M059J (cell line): ENCODE results near the gene CENPP. TPM values are rescaled to one million over a fixed set of nuclear protein-coding genes. Genes with fewer than 3 reads are reported as not detected.

Experiments
- DNase-seq: peaks from one replicate; pipeline ENCODE4 v3.0.0-alpha.2; 2012; ENCODE audit warnings: low read depth
- total RNA-seq: library from RNA; depleted of rRNA; stranded (reverse); fragments of >200 nt; shearing (Covaris generic); gene quantifications from 2 replicates; pipeline ENCODE4 v1.2.3, GENCODE V29; 2014

Gene CENPP
- total RNA-seq, 1 experiment from 2014 or later: 23.1 TPM

DNA sequence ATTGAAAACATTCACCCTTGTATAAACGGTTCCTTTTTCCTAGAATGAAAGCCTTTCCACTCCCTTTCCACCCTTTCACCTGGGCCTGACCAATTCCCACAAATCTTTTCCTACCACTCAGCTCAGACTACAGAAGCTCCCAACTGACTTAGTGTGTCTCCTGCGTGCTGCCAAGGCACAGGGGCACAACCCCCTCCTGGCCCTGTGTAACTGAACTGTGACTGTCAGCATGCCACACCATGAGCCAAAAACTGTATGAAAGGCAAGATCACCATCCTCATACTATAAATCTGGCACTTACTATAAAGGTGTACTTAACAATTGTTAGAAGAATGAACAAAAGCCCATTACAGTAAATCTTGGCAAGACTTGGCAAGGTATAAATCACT lies 12.1 kb upstream of the CENPP start:
- no peak for DNase-seq

DNA sequence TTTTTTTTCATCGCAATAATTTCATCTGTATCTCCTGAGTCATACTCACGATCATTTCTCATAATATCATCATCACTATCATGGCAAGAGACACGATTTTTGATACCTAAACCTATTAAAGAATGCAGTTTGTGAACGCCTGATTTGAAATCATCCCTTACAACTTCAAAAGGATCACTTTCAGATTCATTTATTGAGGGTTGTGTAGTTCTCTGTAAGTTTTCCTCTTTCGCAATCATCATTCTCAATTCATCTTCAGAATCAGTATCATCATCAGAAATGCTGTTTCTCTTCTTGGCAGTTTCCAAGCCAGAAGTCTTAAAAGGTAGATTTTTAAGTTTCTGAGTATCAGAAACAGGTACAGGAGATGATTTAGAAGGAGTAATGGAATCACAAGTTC lies 10.3 kb upstream of the CENPP start:
- no peak for DNase-seq

DNA sequence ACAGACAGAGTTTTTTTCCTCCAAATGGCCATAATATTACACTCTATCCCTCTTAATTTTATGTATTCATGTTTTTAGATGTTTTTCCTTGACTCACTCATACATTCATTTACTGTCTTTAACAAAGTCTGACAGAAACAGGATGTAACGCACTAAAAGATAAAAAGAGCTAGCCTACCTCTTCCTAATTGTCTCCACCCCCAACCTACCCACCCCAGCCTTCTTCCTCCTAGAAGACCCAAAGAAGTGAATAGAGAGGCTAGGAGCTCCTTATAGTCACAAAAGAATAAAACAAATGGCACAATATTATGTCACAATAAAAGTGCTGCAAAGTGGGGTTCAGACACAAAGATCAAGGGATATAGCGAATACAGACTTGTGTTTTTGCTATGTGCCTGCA lies 1.3 kb upstream of the CENPP start:
- DNase-seq: no peak

DNA sequence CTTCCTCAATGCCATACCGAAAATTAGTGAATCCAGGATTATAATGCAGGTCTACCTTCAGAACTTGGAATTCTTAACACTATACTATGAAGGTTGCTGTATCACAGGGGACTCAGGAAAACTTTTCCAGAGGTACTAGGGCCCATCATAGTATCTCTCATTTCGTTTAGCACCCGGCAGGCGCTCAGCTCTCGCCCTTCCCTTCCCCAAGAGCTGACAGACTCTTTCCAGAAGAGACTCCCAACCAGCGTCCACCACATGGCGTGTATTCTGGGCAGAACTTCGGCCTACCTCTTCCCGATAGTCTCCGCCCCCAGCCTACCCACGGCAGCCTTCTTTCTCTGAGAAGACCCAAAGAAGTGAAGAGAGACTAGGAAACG lies 874 bp upstream of the CENPP start:
- no peak for DNase-seq

DNA sequence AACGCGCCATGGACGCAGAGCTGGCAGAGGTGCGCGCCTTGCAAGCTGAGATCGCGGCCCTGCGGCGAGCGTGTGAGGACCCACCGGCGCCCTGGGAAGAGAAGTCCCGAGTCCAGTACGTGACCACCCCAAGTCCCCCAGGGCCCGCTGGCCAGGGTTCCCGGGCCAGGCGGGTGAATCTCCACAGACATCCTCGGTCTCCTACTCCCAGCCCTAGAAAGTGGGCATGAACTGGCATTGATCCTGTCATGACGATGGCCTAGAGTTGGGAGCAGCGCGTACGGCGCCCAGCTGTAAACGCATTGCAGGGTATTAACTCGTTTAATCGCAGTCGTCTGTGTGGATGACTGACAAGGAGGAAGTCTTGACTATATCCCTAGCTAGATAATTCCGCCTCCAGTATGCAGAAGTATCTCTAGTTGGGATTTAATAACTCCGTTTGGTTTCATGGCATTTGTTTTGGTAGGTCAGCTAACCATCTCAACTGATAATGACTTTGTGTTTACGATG lies 293 bp downstream of the CENPP start:
- DNase-seq: no peak

DNA sequence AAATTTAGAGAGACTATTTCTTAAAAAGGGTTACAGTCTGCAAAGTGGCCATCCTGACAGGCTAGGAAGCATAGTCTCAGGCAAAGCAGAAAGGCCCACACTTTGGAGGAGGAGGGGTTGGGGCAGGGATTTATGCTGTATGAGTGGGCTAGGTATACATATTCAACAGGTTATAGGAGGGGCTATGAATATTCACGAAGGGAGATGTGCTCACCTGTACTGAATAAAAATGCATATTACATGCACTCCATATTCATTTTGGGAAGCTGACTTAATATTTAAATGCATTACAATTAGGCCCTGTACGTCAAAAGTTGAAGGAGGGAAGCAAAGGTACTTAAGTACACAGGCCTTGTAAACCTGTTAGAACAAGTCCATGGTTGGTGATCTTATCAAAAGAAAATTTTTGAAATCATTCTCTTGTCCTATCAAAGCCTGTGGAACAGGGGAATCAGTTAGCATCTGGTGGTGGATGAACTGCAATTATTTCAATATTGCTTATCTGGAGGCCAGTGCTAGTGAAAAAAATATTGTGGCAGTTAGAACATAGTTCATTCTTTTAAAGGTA lies 1.6 kb downstream of the CENPP start:
- DNase-seq: no peak

DNA sequence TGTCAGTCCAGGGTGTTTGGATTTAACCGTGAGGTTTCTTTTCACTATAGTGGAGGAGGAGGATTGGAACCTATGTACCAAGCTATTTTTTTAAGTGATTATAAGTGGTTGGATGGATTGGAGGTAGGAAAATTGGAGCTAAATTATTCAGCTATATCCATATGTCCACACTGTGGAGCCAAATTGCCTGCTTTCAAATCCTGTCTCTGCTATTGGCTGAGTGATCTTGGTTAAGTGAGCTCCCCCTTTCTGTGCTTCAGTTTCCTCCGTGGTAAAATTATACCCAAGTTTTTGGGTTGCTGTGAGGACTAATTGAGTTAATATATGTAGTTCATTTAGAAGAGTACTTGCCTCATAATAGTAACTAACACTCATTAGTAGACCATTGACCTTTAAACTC lies 2.5 kb downstream of the CENPP start:
- peak; percentile 56 for DNase-seq

DNA sequence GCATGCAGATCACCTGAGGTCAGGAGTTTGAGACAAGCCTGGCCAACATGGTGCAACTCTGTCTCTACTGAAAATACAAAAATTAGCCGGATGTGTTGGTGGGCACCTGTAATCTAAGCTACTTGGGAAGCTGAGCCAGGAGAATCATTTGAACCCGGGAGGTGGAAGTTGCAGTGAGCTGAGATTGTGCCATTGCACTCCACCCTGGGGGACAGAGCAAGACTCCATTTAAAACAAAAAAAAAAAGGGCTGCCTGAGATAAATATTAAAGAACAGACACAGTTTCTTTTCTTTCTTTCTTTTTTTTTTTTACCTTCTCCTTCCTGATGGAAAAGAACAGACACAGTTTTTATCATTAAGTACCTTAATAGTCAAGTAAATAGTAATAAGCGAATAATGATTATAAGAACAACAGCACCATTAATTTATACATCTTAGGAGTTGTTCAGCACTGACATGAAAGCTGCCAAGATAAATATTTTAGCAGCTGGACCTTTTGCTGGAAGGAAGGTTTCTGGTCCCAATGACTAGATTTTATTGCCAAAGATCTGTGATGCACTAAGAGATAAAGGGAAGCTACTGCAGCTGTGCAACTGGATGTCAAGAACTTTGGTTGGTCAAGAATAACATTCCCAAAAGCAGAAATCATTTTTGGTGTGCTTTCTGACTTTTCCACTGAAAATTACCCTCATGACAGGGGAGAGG lies 7.0 kb downstream of the CENPP start:
- DNase-seq: no peak

DNA sequence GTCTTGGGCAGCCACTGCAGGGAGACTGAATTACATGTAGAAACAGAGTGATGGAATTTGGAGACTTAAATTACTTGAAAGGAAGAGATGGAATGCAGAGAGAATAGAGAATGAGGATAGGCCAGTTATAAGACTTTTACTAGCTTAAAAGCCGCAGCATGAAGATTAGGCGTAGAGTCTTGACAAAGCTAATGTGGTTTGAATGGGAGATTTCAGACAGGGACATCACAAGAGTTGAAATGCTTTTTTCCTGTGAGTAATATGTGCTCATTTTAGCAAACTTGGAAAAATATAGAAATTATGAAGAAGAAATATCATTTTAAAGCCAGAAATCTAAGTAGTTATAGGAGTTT lies 7.5 kb downstream of the CENPP start:
- no peak for DNase-seq

DNA sequence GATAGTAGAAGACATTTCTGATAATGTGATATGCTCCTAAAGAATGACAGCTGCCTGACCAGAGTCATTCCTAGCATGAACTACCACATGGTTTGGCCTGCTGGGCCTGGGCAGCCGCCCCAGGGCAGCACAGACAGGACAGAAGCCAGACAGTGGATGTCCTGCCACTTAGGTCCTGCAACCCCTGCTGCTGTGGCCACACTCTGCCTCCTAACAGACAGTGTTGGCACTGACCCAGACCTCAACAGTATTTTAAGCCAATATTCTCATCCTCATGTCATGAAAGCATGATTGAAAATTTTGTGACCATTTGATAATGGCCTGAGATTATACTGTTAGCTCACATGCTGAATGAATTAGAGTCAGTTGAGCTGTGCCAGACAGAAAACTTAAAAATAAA lies 15.8 kb downstream of the CENPP start:
- no peak for DNase-seq

DNA sequence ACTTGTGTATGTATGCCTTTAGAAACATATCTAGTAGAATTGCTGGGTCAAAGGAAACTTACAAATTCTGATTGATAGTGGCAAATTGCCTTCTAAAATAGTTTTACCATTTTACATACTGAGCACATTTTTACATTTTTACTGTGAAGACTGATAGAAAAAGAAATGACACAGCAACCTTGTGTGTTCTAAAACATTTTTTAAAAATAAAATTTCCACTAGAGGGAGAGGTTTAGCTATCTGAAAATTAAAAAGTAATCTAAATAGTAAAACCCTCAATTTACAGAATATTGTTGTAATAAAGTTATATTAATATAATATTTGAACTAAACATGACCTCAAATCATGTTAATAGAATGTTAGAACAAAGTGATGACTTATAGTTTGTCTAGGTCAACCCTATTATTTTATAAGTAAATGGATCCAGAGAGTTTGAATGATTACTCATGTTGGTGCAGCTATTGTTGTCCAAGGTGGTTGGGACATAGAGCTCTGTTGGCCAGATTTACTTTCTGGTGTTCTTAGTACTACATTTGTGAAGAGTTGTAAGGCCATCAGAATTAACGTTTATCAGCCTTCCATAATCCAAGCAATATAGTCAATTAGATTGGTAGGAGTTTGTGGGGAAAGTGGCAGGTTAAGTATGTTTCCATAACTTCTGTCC lies 17.2 kb downstream of the CENPP start:
- no peak for DNase-seq

DNA sequence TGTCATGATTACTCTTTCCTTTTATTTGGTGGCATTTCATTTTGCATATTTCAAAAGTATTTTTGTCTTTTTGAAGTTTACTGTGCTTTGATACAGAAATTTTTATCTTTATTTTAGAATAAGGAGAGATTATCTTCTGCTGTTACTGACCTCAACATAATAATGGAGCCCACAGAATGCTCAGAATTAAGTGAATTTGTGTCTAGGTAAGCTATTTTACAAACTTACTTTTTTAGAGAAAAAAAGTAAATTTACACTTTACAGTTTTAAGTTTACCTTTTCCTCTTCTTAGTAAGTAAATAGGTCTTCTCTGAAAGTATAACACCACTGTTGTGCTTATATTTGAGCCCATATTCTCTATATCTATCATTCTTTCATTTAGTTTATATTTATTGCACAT lies 19.8 kb downstream of the CENPP start:
- no peak for DNase-seq

DNA sequence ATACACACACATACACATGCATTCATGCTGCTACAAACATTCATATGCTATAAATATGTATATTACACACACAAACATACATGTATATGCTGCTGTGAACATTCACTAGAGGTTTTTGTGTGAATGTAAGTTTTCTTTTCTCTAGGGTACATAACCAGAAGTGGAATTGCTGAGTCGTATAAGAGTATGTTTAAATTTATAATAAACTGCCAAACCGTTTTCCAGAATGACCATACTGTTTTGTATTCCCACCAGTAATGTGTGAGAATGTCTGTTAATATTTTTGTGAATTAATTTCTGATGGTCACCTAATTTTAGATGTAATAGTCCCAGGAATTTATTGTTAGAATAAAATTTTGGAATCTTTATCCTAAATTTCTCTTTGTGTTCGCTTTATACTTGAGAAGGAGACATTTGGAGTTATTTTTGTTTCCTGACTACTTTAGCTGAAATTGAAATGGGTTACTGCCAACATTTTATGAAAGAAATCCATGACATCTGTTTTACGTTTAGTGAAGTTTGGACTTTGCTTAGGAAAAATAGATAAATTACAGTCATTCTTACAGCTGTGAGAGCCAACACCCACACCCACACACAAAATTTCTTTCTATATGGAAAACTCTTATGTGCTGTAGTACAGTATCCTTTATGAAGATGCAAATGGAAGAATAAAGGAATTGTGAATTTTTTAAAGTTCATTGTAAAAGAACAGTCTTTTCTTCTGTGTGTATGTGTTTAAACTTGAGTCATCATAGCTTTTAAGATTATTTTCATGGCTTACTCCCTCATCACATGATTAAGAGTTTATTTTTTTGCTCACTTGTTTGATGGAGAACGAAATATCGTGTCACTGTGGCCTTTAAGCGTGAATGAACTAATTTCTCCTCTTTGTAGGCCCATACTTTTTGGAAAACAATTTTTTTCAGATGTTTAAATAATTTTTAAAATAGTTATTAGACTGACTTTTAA lies 24.3 kb downstream of the CENPP start:
- no peak for DNase-seq

DNA sequence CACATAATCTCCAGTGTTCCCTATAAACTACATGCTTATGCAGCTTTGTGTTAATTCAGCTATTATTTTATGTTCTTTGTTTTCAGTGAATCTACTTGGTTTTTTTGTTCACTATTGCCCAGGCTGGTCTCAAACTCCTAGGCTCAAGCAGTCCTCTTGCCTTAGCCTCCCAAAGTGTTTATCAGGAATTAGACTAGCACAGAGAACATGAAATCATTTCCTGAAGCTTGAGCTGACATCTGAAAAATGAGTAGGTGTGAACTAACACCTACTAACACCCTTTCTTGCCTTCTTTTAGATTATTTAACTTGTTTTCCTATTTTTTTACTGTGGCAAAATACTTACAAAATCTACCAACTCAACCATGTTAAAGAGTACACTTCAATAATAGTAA lies 25.0 kb downstream of the CENPP start:
- DNase-seq: no peak

DNA sequence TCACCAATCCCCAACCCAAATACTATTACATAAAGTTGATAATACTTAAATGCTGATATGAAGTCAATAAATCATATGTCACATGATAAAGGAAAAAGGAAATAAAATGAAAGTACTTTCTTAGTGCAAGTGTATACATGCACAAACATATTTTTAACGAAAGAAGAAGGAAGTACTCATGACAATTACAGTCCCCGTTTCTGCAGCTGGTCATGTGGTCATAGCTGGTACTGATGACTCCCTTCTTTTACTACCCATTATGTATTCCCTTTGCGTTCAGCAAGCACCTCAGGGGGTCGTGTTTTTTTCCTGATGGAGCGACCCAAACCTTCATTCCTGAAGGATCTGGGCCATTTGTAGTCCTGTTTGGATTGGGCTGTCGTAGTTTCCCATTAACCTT lies 27.3 kb downstream of the CENPP start:
- no peak for DNase-seq

DNA sequence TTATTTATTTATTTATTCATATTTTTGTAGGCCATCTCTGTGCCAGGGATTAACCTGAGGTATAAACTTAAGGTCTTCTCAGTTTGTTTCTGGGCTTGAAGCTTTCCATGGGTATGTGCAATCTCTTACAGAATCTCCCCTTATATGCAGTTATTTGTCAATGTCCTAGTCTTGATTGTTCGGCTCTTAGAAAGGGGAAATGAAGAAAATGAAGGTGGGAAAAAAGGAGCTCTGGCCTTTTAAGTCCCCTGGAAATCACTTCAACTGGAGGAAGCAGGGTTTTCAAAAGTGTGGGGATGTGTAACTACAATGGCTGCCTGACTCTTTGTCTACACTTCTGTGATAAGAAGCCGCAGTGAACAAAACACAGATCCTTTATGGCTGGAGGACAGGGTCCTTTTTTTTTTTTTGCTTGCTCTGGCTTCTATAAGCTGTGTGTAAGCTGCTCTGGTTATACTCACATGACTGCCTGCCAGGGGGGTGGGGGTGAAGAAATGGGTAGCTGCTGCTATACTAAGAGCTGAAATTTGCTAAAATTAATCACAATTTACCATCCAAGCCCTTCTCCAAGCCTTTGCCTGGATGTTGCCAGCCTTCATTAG lies 33.7 kb downstream of the CENPP start:
- DNase-seq: no peak

DNA sequence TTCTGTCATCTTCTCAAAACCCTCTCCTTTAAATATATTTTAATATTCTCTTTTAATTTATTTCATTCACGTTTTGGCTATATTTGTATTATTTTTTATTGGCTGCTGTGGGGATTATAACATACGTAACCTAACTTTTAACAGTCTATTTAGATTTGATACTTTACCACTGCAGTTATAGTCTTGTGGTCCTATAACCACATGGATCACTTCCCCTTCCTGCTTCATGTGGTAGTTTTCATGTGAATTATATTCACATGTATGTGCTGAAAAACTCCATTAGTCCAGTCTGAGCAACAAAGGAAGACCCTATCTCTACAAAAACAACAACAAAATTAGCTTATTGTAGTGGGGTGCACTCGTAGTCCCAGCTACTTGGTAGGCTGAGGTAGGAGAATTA lies 34.3 kb downstream of the CENPP start:
- no peak for DNase-seq

DNA sequence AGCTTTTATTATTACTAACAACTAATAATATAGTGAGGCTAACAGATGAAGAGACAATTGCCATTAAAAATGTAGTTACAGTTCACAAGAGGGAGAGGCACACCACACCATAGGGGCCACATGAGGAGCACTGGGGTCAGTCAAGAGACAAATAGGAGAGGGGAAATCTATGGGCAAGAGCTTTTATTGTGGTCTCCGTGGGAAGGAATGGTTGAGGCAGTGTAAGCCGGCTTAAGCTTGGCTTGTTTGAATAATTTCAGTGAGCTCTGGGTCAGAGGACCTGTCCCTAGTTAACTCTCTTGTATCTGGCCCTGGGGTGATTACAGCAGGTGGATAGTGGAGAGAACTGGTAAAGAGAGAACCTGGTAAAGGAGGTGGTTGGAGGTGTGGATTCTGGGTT lies 43.3 kb downstream of the CENPP start:
- no peak for DNase-seq

DNA sequence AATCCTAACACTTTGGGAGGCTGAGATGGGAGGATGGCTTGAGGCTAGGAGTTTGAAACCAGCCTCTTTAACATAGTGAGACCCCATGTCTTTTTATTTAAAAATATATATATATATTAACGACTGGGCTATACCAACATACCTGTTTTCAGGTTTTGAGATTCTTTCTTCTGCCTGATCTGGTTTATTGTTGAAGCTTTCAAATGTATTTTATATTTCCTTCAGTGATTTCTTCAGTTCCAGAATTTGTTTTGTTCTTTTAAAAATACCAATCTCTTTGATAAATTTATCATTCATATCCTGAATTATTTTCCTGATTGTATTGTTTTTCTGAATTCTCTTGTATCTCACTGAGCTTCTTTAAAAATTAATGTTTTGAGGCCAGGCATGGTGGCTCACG lies 47.4 kb downstream of the CENPP start:
- no peak for DNase-seq

DNA sequence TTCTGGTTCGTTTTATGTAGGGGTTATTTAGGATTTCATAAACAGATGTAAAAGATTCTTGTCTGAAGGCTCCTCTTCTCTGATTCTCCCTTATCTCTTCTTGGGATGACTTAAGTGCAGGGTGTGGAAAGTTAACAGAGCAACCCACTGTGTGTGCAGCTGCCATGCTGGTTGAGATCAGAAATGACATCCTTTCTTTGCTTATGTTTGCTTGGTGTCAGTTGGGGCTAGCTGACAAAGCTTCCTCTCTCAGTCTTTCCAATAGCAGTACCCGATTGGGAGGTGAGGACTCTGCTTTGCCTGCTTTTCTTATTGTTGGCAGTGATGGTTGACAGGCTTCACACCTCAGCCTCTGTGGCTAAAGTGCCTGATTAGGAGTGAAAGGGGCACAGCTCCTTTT lies 52.1 kb downstream of the CENPP start:
- DNase-seq: no peak

DNA sequence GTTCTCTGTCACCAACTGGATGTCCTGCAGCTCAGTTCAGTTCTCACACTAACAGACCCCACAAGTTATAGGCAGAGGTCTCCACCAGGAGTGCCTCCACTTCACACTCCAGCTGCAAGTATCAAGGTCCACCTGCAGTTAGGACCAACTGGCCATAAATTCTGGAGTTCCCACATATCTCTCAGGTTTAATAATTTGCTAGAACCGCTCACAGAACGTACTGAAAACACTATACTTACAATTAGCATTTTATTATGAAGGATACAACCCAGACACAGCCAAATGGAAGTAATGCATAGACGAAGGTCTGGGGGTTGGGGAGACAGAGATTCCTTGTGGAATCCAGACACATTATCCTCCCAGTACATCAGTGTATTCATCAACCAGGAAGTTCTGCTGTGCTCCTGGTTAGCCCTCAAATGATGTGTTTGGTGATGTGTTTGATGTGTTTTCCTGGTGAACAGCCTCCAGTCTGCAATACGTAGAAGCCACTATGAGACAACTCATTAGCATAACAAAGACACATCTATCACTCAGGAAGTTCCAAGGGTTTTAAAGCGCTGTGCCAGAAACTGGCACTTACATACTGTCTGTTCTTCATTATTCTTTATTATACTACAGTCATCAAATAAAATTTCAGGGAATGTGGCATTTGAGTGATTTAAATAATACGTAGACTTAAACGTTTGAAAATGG lies 53.3 kb downstream of the CENPP start:
- peak; percentile 39 for DNase-seq
